Smooth muscle cell (in vitro differentiated cells): Measurements from ENCODE around the gene AKAP6. TPM values are rescaled to one million over a fixed set of nuclear protein-coding genes. Genes with fewer than 3 reads are reported as not detected.

Source experiments
- DNase-seq: peaks from one replicate; lab custom pipeline; 2025; ENCODE audit not compliant: unreplicated experiment; lab: John Stamatoyannopoulos, UW
- H2AFZ ChIP-seq: fragments of 200-600 bp; sonication (generic); 2 replicates; pipeline ENCODE4 v1.6.0; 2016; ENCODE audit warnings: antibody characterized with exemption, low read depth, mild to moderate bottlenecking
- H3F3A ChIP-seq: fragments of 200-600 bp; sonication (generic); 2 replicates; pipeline ENCODE4 v1.6.0; 2017; ENCODE audit warnings: antibody characterized with exemption, low read depth
- H3K27ac ChIP-seq: fragments of 200-600 bp; sonication (generic); 2 replicates; pipeline ENCODE4 v1.5.1; 2016; ENCODE audit warnings: low read depth, mild to moderate bottlenecking
- H3K27me3 ChIP-seq: fragments of 200-600 bp; sonication (generic); 2 replicates; pipeline ENCODE4 v1.6.1; 2016; ENCODE audit warnings: low read depth, mild to moderate bottlenecking
- H3K36me3 ChIP-seq: fragments of 200-600 bp; sonication (generic); 2 replicates; pipeline ENCODE4 v1.5.1; 2016; ENCODE audit warnings: low read depth
- H3K4me1 ChIP-seq: fragments of 200-600 bp; sonication (generic); 2 replicates; pipeline ENCODE4 v1.5.1; 2016; ENCODE audit warnings: low read depth
- H3K4me2 ChIP-seq: fragments of 200-600 bp; sonication (generic); 2 replicates; pipeline ENCODE4 v1.6.0; 2016; ENCODE audit warnings: mild to moderate bottlenecking
- H3K4me3 ChIP-seq: fragments of 200-600 bp; sonication (generic); 2 replicates; pipeline ENCODE4 v1.5.1; 2016; ENCODE audit warnings: mild to moderate bottlenecking
- H3K79me2 ChIP-seq: fragments of 200-600 bp; sonication (generic); 2 replicates; pipeline ENCODE4 v1.6.0; 2016; ENCODE audit warnings: low read depth, mild to moderate bottlenecking
- H3K9ac ChIP-seq: fragments of 200-600 bp; sonication (generic); 2 replicates; pipeline ENCODE4 v1.6.0; 2016; ENCODE audit warnings: low read depth
- H3K9me3 ChIP-seq: fragments of 200-600 bp; sonication (generic); replicated peaks from 2 replicates; pipeline ENCODE4 v1.5.1; 2016; ENCODE audit warnings: low read depth
- H4K20me1 ChIP-seq: fragments of 200-600 bp; sonication (generic); 2 replicates; pipeline ENCODE4 v1.6.0; 2016; ENCODE audit warnings: low read depth
- CTCF ChIP-seq: fragments of 200-600 bp; sonication (generic); IDR thresholded peaks from 2 replicates; pipeline ENCODE4 v1.5.1; 2017; ENCODE audit warnings: borderline replicate concordance, mild to moderate bottlenecking, antibody characterized with exemption; ENCODE audit not compliant: insufficient read depth, poor library complexity, severe bottlenecking
- WGBS: methylation state at CpG from one replicate; pipeline ENCODE4 v1.1.7; 2016; ENCODE audit warnings: low lambda C conversion rate; 5-methylcytosine and 5-hydroxymethylcytosine counted together
- polyA plus RNA-seq: library from polyadenylated mRNA; unstranded; fragments of >200 nt; fragmentation: Nextera tagmentation; extraction: Ambion mirVana; gene quantifications from 2 replicates; pipeline ENCODE4 v1.2.1, GENCODE V29; 2016
- total RNA-seq: library from RNA; depleted of rRNA; stranded (reverse); fragments of >200 nt; gene quantifications from 2 replicates; pipeline ENCODE4 v1.2.3, GENCODE V29; 2014

AKAP6 gene
- total and polyA plus RNA-seq, 2 experiments from 2014 or later: 1.3 to 6.4 TPM

- H3K9me3 ChIP-seq: no peaks in the 10 kb centered on the region
- DNase-seq: no peak
- H2AFZ ChIP-seq: no peak overlapping the region
- no peaks in the 10 kb centered on the region for H3K36me3 ChIP-seq
- H3F3A ChIP-seq: no peaks in the 10 kb centered on the region
- H3K79me2 ChIP-seq: no peaks in the 10 kb centered on the region
- H4K20me1 ChIP-seq: no peaks in the 10 kb centered on the region
- H3K4me3 ChIP-seq: no peak overlapping the region
- no peak overlapping the region for H3K9ac ChIP-seq
- no peaks in the 10 kb centered on the region for H3K27me3 ChIP-seq
- no peak overlapping the region for H3K4me2 ChIP-seq
- TF ChIP-seq CTCF: no peak
- no peak overlapping the region for H3K27ac ChIP-seq
- 96% methylated on average over 2 of the region's 2 CpGs for WGBS
- no peaks in the 10 kb centered on the region for H3K4me1 ChIP-seq
These were observed 310.1 kb downstream of the AKAP6 start for GRCh38 chr14:32639208-32639607.

- no peaks in the 10 kb centered on the region for H3K4me1 ChIP-seq
- H3K9ac ChIP-seq: no peak overlapping the region
- no peaks in the 10 kb centered on the region for H3F3A ChIP-seq
- WGBS: 96% methylated on average over 1 of the region's 1 CpG
- no peak overlapping the region for H3K27ac ChIP-seq
- H2AFZ ChIP-seq: no peak overlapping the region
- H3K4me3 ChIP-seq: no peak overlapping the region
- no peak for TF ChIP-seq CTCF
- DNase-seq: no peak
- no peaks in the 10 kb centered on the region for H3K79me2 ChIP-seq
- no peaks in the 10 kb centered on the region for H4K20me1 ChIP-seq
- no peak overlapping the region for H3K4me2 ChIP-seq
- no peaks in the 10 kb centered on the region for H3K27me3 ChIP-seq
- H3K9me3 ChIP-seq: no peaks in the 10 kb centered on the region
- no peaks in the 10 kb centered on the region for H3K36me3 ChIP-seq
These were observed 316.5 kb downstream of the AKAP6 start for GRCh38 chr14:32645551-32645950.

- TF ChIP-seq CTCF: no peak
- Histone ChIP-seq H3K27me3 (no peaks in the 10 kb centered on the region), H4K20me1 (no peaks in the 10 kb centered on the region), H3K9ac (no peak overlapping the region), H3K4me3 (no peak overlapping the region), H3K4me1 (no peaks in the 10 kb centered on the region), H3F3A (no peaks in the 10 kb centered on the region), H3K27ac (no peak overlapping the region), H3K9me3 (no peaks in the 10 kb centered on the region), H3K36me3 (no peaks in the 10 kb centered on the region), H2AFZ (no peak overlapping the region), H3K79me2 (no peaks in the 10 kb centered on the region), H3K4me2 (peak overlapping the region; percentile 52)
- no peak for DNase-seq
These were observed 319.3 kb downstream of the AKAP6 start for GRCh38 chr14:32648434-32648833.

GRCh38 chr14:32650030-32650429 is 320.9 kb downstream of the AKAP6 start:
- H2AFZ ChIP-seq: no peak overlapping the region
- H3K36me3 ChIP-seq: no peaks in the 10 kb centered on the region
- no peak overlapping the region for H3K4me3 ChIP-seq
- DNase-seq: no peak
- TF ChIP-seq CTCF: no peak
- no peak overlapping the region for H3K9ac ChIP-seq
- H3K27me3 ChIP-seq: no peaks in the 10 kb centered on the region
- no peaks in the 10 kb centered on the region for H3K79me2 ChIP-seq
- H4K20me1 ChIP-seq: no peaks in the 10 kb centered on the region
- H3K4me2 ChIP-seq: no peak overlapping the region
- no peaks in the 10 kb centered on the region for H3K4me1 ChIP-seq
- H3F3A ChIP-seq: no peaks in the 10 kb centered on the region
- 99% methylated on average over 7 of the region's 7 CpGs for WGBS
- H3K9me3 ChIP-seq: no peaks in the 10 kb centered on the region
- H3K27ac ChIP-seq: no peak overlapping the region
